ENCODE data around the gene C8B.

DNA sequence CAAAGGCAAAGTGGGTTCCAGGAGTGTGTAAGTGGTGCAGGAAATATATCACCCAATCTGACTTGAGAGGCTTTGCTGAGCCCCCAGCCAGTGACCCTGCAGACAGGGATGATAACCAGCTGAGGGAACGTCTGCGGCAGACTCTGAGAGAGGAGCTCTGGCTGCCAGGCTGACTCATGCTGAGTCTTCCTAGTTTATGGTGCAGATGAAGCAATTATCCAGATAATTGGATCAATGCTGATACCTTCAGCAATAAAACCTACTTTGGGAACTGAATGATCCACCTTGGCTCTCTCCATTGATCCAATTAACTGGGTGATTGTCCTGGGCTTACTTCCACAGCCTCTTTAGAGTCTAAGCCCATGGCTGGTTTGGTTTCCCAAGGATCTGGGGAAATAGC is 7.3 kb downstream of the C8B start:
- TF ChIP-seq SALL1 (CRISPR knock-in tag; IDR thresholded peaks at IDR 0.05) (no peak), SETDB1 (CRISPR knock-in tag; IDR thresholded peaks at IDR 0.05; ENCODE audit: borderline replicate concordance) (no peak), RNF2 (conservative IDR thresholded peaks at IDR 0.05; ENCODE audit: low read depth) (no peak), PHF21A (CRISPR knock-in tag; IDR thresholded peaks at IDR 0.05) (no peak), CEBPB (IDR thresholded peaks at IDR 0.05; ENCODE audit: borderline replicate concordance, low read depth, low read length) (no peak), ZNF253 (CRISPR knock-in tag; IDR thresholded peaks at IDR 0.05; ENCODE audit: borderline replicate concordance) (no peak), FOXK2 (IDR thresholded peaks at IDR 0.05) (no peak), KDM1A (CRISPR knock-in tag; IDR thresholded peaks at IDR 0.05) (no peak)
- TF ChIP-seq, protein P1, sequence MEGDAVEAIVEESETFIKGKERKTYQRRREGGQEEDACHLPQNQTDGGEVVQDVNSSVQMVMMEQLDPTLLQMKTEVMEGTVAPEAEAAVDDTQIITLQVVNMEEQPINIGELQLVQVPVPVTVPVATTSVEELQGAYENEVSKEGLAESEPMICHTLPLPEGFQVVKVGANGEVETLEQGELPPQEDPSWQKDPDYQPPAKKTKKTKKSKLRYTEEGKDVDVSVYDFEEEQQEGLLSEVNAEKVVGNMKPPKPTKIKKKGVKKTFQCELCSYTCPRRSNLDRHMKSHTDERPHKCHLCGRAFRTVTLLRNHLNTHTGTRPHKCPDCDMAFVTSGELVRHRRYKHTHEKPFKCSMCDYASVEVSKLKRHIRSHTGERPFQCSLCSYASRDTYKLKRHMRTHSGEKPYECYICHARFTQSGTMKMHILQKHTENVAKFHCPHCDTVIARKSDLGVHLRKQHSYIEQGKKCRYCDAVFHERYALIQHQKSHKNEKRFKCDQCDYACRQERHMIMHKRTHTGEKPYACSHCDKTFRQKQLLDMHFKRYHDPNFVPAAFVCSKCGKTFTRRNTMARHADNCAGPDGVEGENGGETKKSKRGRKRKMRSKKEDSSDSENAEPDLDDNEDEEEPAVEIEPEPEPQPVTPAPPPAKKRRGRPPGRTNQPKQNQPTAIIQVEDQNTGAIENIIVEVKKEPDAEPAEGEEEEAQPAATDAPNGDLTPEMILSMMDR (CRISPR knock-in tag; IDR thresholded peaks at IDR 0.05): no peak
- TF ChIP-seq, protein P2, sequence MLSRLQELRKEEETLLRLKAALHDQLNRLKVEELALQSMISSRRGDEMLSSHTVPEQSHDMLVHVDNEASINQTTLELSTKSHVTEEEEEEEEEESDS (CRISPR knock-in tag; IDR thresholded peaks at IDR 0.05; ENCODE audit: borderline replicate concordance): no peak

All from HepG2 (cell line).